H1 (cell line): ENCODE measurements around the gene ROR1. TPM values are rescaled to one million over a fixed set of nuclear protein-coding genes. Genes with fewer than 3 reads are reported as not detected.

Source experiments
- CTCF ChIA-PET: fragments of 300-600 bp; sonication (Branson Sonifier 250); formaldehyde crosslinking; loops from one replicate; lab custom pipeline; 2021; ENCODE audit not compliant: partially characterized antibody; lab: Charles Lee
- POLR2A ChIA-PET: fragments of 300-600 bp; sonication (Branson Sonifier 250); formaldehyde crosslinking; loops from one replicate; lab custom pipeline; 2021; ENCODE audit warnings: inconsistent platforms; ENCODE audit not compliant: partially characterized antibody; lab: Charles Lee
- DNase-seq, 2 experiments: peaks; one replicate each; pipeline versions ENCODE4 v3.0.0 to v3.0.0-alpha.2; 2010 to 2022; ENCODE audit warnings: low spot score in 2 of 2, low read depth in 1 of 2, mixed read lengths in 1 of 2
- FAIRE-seq: peaks from 2 replicates; lab custom pipeline; 2011; peaks lifted over from hg19 to GRCh38; lab: Jason Lieb, UNC
- H2AFZ ChIP-seq: 2 replicates; pipeline ENCODE4 v1.8.1; 2012; ENCODE audit warnings: low read length, inconsistent platforms
- H2AK5ac ChIP-seq: 2 replicates; pipeline ENCODE4 v1.6.1; 2013; ENCODE audit warnings: low read depth, low read length
- H2BK120ac ChIP-seq: replicated peaks from 2 replicates; pipeline ENCODE3; 2013; ENCODE audit warnings: low read depth, low read length, inconsistent platforms
- H2BK12ac ChIP-seq: 2 replicates; pipeline ENCODE4 v1.6.1; 2013; ENCODE audit warnings: low read depth, low read length
- H2BK15ac ChIP-seq: 2 replicates; pipeline ENCODE4 v1.6.1; 2013; ENCODE audit warnings: low read length
- H2BK20ac ChIP-seq: 2 replicates; pipeline ENCODE4 v1.6.1; 2013; ENCODE audit warnings: low read length
- H2BK5ac ChIP-seq: 2 replicates; pipeline ENCODE4 v1.6.1; 2013; ENCODE audit warnings: low read depth, low read length
- H3K14ac ChIP-seq: 2 replicates; pipeline ENCODE4 v1.6.1; 2013; ENCODE audit warnings: inconsistent platforms; ENCODE audit not compliant: insufficient read length
- H3K18ac ChIP-seq: 2 replicates; pipeline ENCODE4 v1.6.1; 2013; ENCODE audit warnings: low read length; ENCODE audit errors: extremely low read depth
- H3K23ac ChIP-seq: 2 replicates; pipeline ENCODE4 v1.6.1; 2013; ENCODE audit warnings: inconsistent platforms; ENCODE audit not compliant: insufficient read length
- H3K23me2 ChIP-seq: 2 replicates; pipeline ENCODE4 v1.6.1; 2013; ENCODE audit warnings: low read depth, low read length
- H3K27ac ChIP-seq: 2 replicates; pipeline ENCODE4 v1.6.1; 2011; ENCODE audit warnings: low read depth, low read length, inconsistent platforms
- H3K27me3 ChIP-seq, 4 experiments: replicated peaks in 1 of 4; 1 replicate in 1 of 4; 2 replicates in 3 of 4; pipeline versions ENCODE4 v1.6.1 to v1.8.1; 2011 to 2013; ENCODE audit warnings: low read length in 3 of 4, mild to moderate bottlenecking in 3 of 4, inconsistent platforms in 2 of 4, mixed read lengths in 2 of 4, moderate library complexity in 1 of 4; ENCODE audit not compliant: control insufficient read depth in 3 of 4, insufficient read depth in 3 of 4; ENCODE audit errors: extremely low read depth in 1 of 4
- H3K36me3 ChIP-seq, 4 experiments: 2 replicates each; pipeline versions ENCODE4 v1.6.1 to v1.8.1; 2011 to 2013; ENCODE audit warnings: mild to moderate bottlenecking in 4 of 4, low read length in 3 of 4, moderate library complexity in 2 of 4, control low read depth in 1 of 4, inconsistent platforms in 1 of 4; ENCODE audit not compliant: insufficient read depth in 4 of 4, control insufficient read depth in 2 of 4
- H3K4ac ChIP-seq: replicated peaks from 2 replicates; pipeline ENCODE3; 2013; ENCODE audit warnings: low read length, low read depth, mixed read lengths, inconsistent platforms; ENCODE audit not compliant: insufficient read length
- H3K4me1 ChIP-seq, 4 experiments: replicated peaks in 1 of 4; 1 replicate in 1 of 4; 2 replicates in 3 of 4; pipeline versions ENCODE4 v1.6.1 to v1.8.1; 2011 to 2013; ENCODE audit warnings: low read length in 3 of 4, inconsistent platforms in 2 of 4, mixed read lengths in 1 of 4; ENCODE audit not compliant: insufficient read depth in 4 of 4, control insufficient read depth in 3 of 4
- H3K4me2 ChIP-seq, 2 experiments: 2 replicates each; pipeline versions ENCODE4 v1.6.1 to v1.8.1; 2011 to 2013; ENCODE audit warnings: low read depth in 2 of 2, low read length in 2 of 2, control low read depth in 1 of 2, inconsistent platforms in 1 of 2, mild to moderate bottlenecking in 1 of 2; ENCODE audit not compliant: insufficient read depth in 1 of 2
- H3K4me3 ChIP-seq, 4 experiments: fragments of 200-600, 300-600 bp in 1 of 4; sonication (generic), shearing (Covaris generic), sonication (Bioruptor Twin) in 1 of 4; 2 replicates each; pipeline versions ENCODE4 v1.5.1 to v1.8.1; 2011 to 2016; ENCODE audit warnings: low read length in 4 of 4, low read depth in 3 of 4, control low read depth in 2 of 4, inconsistent platforms in 2 of 4, mild to moderate bottlenecking in 2 of 4, mixed read lengths in 1 of 4, moderate library complexity in 1 of 4; ENCODE audit not compliant: insufficient read depth in 2 of 4; ENCODE audit errors: extremely low read depth in 1 of 4
- H3K56ac ChIP-seq: replicated peaks from 2 replicates; pipeline ENCODE3; 2013; ENCODE audit warnings: low read depth, mild to moderate bottlenecking, mixed read lengths, low read length, inconsistent platforms; ENCODE audit not compliant: insufficient read length
- H3K79me1 ChIP-seq: 2 replicates; pipeline ENCODE4 v1.6.1; 2013; ENCODE audit warnings: low read depth, low read length, control low read depth
- H3K79me2 ChIP-seq, 2 experiments: 2 replicates each; pipeline versions ENCODE4 v1.6.1 to v1.8.1; 2012 to 2013; ENCODE audit warnings: low read length in 2 of 2, mild to moderate bottlenecking in 2 of 2, inconsistent platforms in 1 of 2; ENCODE audit not compliant: insufficient read depth in 2 of 2, control insufficient read depth in 1 of 2
- H3K9ac ChIP-seq, 4 experiments: replicated peaks in 1 of 4; 1 replicate in 1 of 4; 2 replicates in 3 of 4; pipeline versions ENCODE4 v1.6.1 to v1.8.1; 2011 to 2013; ENCODE audit warnings: low read depth in 3 of 4, low read length in 3 of 4, control low read depth in 2 of 4, mild to moderate bottlenecking in 2 of 4, moderate library complexity in 2 of 4, inconsistent platforms in 1 of 4; ENCODE audit errors: extremely low read depth in 1 of 4
- H3K9me3 ChIP-seq, 2 experiments: 2 replicates each; pipeline versions ENCODE4 v1.6.1 to v1.8.1; 2012 to 2013; ENCODE audit warnings: mild to moderate bottlenecking in 2 of 2, moderate library complexity in 2 of 2, control low read depth in 1 of 2, inconsistent platforms in 1 of 2, low read depth in 1 of 2, low read length in 1 of 2, mixed read lengths in 1 of 2; ENCODE audit not compliant: insufficient read depth in 2 of 2
- H4K20me1 ChIP-seq, 2 experiments: replicated peaks in 1 of 2; 2 replicates each; pipeline versions ENCODE3 to v1.8.1; 2011 to 2013; ENCODE audit warnings: inconsistent platforms in 2 of 2, low read length in 2 of 2, mild to moderate bottlenecking in 1 of 2; ENCODE audit not compliant: insufficient read depth in 2 of 2, control insufficient read depth in 1 of 2
- H4K5ac ChIP-seq: 2 replicates; pipeline ENCODE4 v1.6.1; 2013; ENCODE audit warnings: low read length, low read depth, mixed read lengths, inconsistent platforms; ENCODE audit not compliant: insufficient read length
- H4K8ac ChIP-seq: 2 replicates; pipeline ENCODE4 v1.8.0; 2013; ENCODE audit warnings: mild to moderate bottlenecking, moderate library complexity, low read length, inconsistent platforms; ENCODE audit not compliant: insufficient read depth; ENCODE audit errors: extremely low read depth
- H4K91ac ChIP-seq: replicated peaks from 2 replicates; pipeline ENCODE3; 2013; ENCODE audit warnings: low read length, mixed read lengths, inconsistent platforms; ENCODE audit not compliant: insufficient read length
- SP1 ChIP-seq: IDR thresholded peaks from 2 replicates; pipeline ENCODE4 v1.6.1; 2011; ENCODE audit warnings: low read depth, low read length
- WGBS, 2 experiments: shearing (Covaris generic) in 1 of 2; methylation state at CpG; one replicate each; pipeline versions ENCODE4 v1.1.6 to v1.1.7; 2013 to 2015; ENCODE audit warnings: low lambda C conversion rate in 2 of 2, mixed read lengths in 2 of 2, inconsistent platforms in 1 of 2, low coverage in 1 of 2, missing lambda C conversion rate in 1 of 2; ENCODE audit not compliant: insufficient replicate concordance in 2 of 2, insufficient coverage in 1 of 2, insufficient read length in 1 of 2; ENCODE audit errors: extremely low coverage in 1 of 2, missing lambda C conversion rate in 1 of 2; 5-methylcytosine and 5-hydroxymethylcytosine counted together
- polyA plus RNA-seq, 7 experiments: library from polyadenylated mRNA; depleted of rRNA in 3 of 7; stranded (reverse) in 5 of 7; unstranded in 2 of 7; fragments of >200 nt in 5 of 7; fragments of 200-250 nt in 2 of 7; gene quantifications; 1 replicate in 5 of 7; 2 replicates in 1 of 7; 4 replicates in 1 of 7; pipeline versions ENCODE4 v1.2.1 to v1.2.3, GENCODE V29; 2011 to 2013; ENCODE audit warnings: missing spikeins in 2 of 7, mixed read lengths in 2 of 7
- total RNA-seq: library from RNA; stranded (reverse); fragmentation: NEBNext Ultra II Directional; extraction: Animal tissue kit (Norgen Biotek cat#: 25700); gene quantifications from 2 replicates; pipeline ENCODE4 v1.2.1, GENCODE V29; 2021

Gene ROR1
- total and polyA plus RNA-seq, 2 of the 8 experiments (the other 6 are each of a cell fraction or from before 2014, with no cell fraction given), result 33.6 to 73.6 TPM

DNA sequence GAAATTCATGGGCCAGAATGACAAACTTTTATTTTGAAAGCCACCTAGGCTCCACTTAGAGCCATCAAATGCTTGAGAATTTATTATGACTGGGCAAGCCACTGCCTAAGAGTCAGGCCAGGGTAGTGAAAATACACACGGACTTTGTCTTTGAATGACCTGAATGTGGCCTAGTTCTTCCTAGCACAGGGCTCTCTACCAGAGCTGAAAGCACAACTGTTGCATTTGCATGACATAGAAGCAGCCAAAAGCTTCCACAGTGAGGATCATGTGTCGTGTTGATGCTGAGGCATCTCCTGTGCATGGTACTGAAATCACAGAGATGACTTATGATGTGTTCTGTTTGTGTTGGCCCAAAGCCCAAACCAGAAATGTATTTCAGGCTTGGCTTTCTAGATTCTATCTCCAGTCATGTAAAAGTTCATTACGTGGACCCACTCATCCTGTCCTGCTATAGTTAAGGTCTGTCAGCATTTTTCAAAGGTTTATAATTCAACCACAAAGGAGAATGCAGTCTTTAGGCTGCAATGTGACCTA, 265.6 kb downstream of the ROR1 start:
- Histone ChIP-seq H3K4me1 (peaks cover 3 to 17% (median 11%) of the 10 kb centered on the region in 4 experiments; a peak in 5 of 7 replicates), H3K4me2 (peak overlapping the region; percentile 10 to 17; a peak in 2 of 4 replicates), H2BK5ac (no peak overlapping the region), H4K5ac (no peak overlapping the region), H3K36me3 (no peaks in the 10 kb centered on the region), H4K8ac (no peak overlapping the region), H3K9me3 (no peaks in the 10 kb centered on the region), H3K23me2 (no peaks in the 10 kb centered on the region; the same call in 1 of the 2 replicates), H2BK20ac (no peak overlapping the region), H2BK15ac (no peak overlapping the region), H3K79me1 (peaks cover 7% of the 10 kb centered on the region; the same call in 1 of the 2 replicates), H4K91ac (no peak overlapping the region), H3K4me3 (no peak overlapping the region), H3K56ac (no peak overlapping the region), H3K27me3 (peaks cover 0 to 1% (median 0%) of the 10 kb centered on the region in 4 experiments; a peak in 1 of 7 replicates), H3K79me2 (peaks cover 0 to 83% of the 10 kb centered on the region in 2 experiments; a peak in 3 of 4 replicates), H3K18ac (no peak overlapping the region), H2AK5ac (no peak overlapping the region), H3K14ac (no peak overlapping the region), H4K20me1 (peaks cover 0 to 5% of the 10 kb centered on the region in 2 experiments), H3K27ac (no peak overlapping the region; the same call in 1 of the 2 replicates), H3K23ac (no peak overlapping the region), H3K9ac (no peak overlapping the region), H2BK12ac (no peak overlapping the region), H2AFZ (no peak overlapping the region), H2BK120ac (no peak overlapping the region), H3K4ac (no peak overlapping the region)
- WGBS, 2 experiments, result 38% methylated on average over 3 of the region's 3 CpGs; no CpG with 5 or more reads in 1 of the 2 experiments
- DNase-seq (no peak), FAIRE-seq (peak; percentile 97)
- POLR2A ChIA-PET, result interaction anchor here (1.3 kb wide), 1 partner anchor 9 kb away, joined by 3 read pairs; no protein-coding TSS in a partner anchor
- CTCF ChIA-PET, result interaction anchor here (0.7 to 1.3 kb wide), 3 partner anchors 8 to 118 kb away, joined by 3 read pairs; no protein-coding TSS in a partner anchor
- no peak for TF ChIP-seq SP1
